Endothelial cell of umbilical vein (primary cell): ENCODE measurements around the gene KCNK2. TPM values are rescaled to one million over a fixed set of nuclear protein-coding genes. Genes with fewer than 3 reads are reported as not detected.

Experiments used
- BruUV-seq: library from RNA; stranded (reverse); fragments of 400-500 nt; replicated peaks from 2 replicates; lab custom pipeline; 2021; lab: Mats Ljungman, UMichigan
- CTCF ChIA-PET: fragments of 300-600, 350-600 bp; sonication (Branson Sonifier 250); formaldehyde crosslinking; loops from one replicate; lab custom pipeline; 2021; ENCODE audit warnings: antibody characterized with exemption, inconsistent platforms; lab: Charles Lee
- POLR2A ChIA-PET: fragments of 300-600, 350-600 bp; sonication (Branson Sonifier 250); formaldehyde crosslinking; loops from one replicate; lab custom pipeline; 2021; ENCODE audit warnings: antibody characterized with exemption, inconsistent platforms; lab: Charles Lee
- DNase-seq: peaks from one replicate; pipeline ENCODE4 v3.0.0-alpha.2; 2011; ENCODE audit warnings: low read depth, low spot score
- FAIRE-seq: peaks from 2 replicates; lab custom pipeline; 2011; peaks lifted over from hg19 to GRCh38; lab: Jason Lieb, UNC
- H2AFZ ChIP-seq: 2 replicates; pipeline ENCODE4 v1.6.0; 2012; ENCODE audit warnings: low read depth, low read length, control low read depth, inconsistent platforms
- H3K27ac ChIP-seq: 2 replicates; pipeline ENCODE4 v1.5.1; 2011; ENCODE audit warnings: low read depth, mild to moderate bottlenecking, control low read depth, low read length, moderate library complexity; ENCODE audit not compliant: insufficient read depth
- H3K27me3 ChIP-seq, 2 experiments: 2 replicates each; pipeline versions ENCODE4 v1.6.0 to v1.6.1; 2011; ENCODE audit warnings: low read length in 2 of 2, mixed read lengths in 1 of 2; ENCODE audit not compliant: control insufficient read depth in 2 of 2, insufficient read depth in 2 of 2
- H3K36me3 ChIP-seq, 2 experiments: 2 replicates in 1 of 2; 3 replicates in 1 of 2; pipeline ENCODE4 v1.5.1; 2011; ENCODE audit warnings: low read length in 2 of 2, mild to moderate bottlenecking in 1 of 2, moderate library complexity in 1 of 2; ENCODE audit not compliant: control insufficient read depth in 2 of 2, insufficient read depth in 2 of 2; ENCODE audit errors: extremely low read depth in 1 of 2
- H3K4me1 ChIP-seq: 3 replicates; pipeline ENCODE4 v1.5.1; 2011; ENCODE audit warnings: mild to moderate bottlenecking, low read length; ENCODE audit not compliant: control insufficient read depth, insufficient read depth; ENCODE audit errors: extremely low read depth
- H3K4me2 ChIP-seq: 2 replicates; pipeline ENCODE4 v1.6.1; 2011; ENCODE audit warnings: low read length, control low read depth, mixed read lengths; ENCODE audit not compliant: insufficient read depth
- H3K4me3 ChIP-seq, 3 experiments: fragments of 200-600 bp in 1 of 3; sonication (generic), shearing (Covaris generic) in 1 of 3; replicated peaks in 1 of 3; 2 replicates each; pipeline ENCODE4 v1.5.1; 2011 to 2016; ENCODE audit warnings: control low read depth in 3 of 3, low read length in 3 of 3, mild to moderate bottlenecking in 2 of 3, inconsistent platforms in 1 of 3, low read depth in 1 of 3, moderate library complexity in 1 of 3; ENCODE audit not compliant: insufficient read depth in 1 of 3
- H3K79me2 ChIP-seq: 2 replicates; pipeline ENCODE4 v1.6.0; 2012; ENCODE audit warnings: low read length, inconsistent platforms; ENCODE audit not compliant: control insufficient read depth, insufficient read depth
- H3K9ac ChIP-seq: replicated peaks from 2 replicates; pipeline ENCODE3; 2011; ENCODE audit warnings: low read length, control low read depth; ENCODE audit not compliant: insufficient read depth; ENCODE audit errors: extremely low read depth
- H3K9me1 ChIP-seq: replicated peaks from 3 replicates; pipeline ENCODE4 v1.6.0; 2011; ENCODE audit warnings: mild to moderate bottlenecking, low read length; ENCODE audit not compliant: control insufficient read depth, insufficient read depth; ENCODE audit errors: extremely low read depth
- H3K9me3 ChIP-seq: replicated peaks from 2 replicates; pipeline ENCODE4 v1.5.1; 2012; ENCODE audit warnings: low read length, inconsistent platforms; ENCODE audit not compliant: control insufficient read depth, insufficient read depth
- H4K20me1 ChIP-seq: replicated peaks from 2 replicates; pipeline ENCODE3; 2011; ENCODE audit warnings: mild to moderate bottlenecking, low read length; ENCODE audit not compliant: control insufficient read depth, insufficient read depth; ENCODE audit errors: extremely low read depth
- EZH2 ChIP-seq: IDR thresholded peaks from 2 replicates; pipeline ENCODE4 v1.6.1; 2012; ENCODE audit warnings: borderline replicate concordance, low read depth, mild to moderate bottlenecking, moderate library complexity, low read length, inconsistent platforms; ENCODE audit not compliant: severe bottlenecking
- FOS ChIP-seq: IDR thresholded peaks from 2 replicates; pipeline ENCODE4 v1.6.1; 2011; ENCODE audit warnings: mild to moderate bottlenecking, low read length, moderate library complexity, borderline replicate concordance; ENCODE audit not compliant: insufficient read depth
- GATA2 ChIP-seq: IDR thresholded peaks from 2 replicates; pipeline ENCODE4 v1.7.0; 2011; ENCODE audit warnings: low read depth, mild to moderate bottlenecking, moderate library complexity, mixed read lengths, low read length; ENCODE audit not compliant: insufficient read length, insufficient read depth
- JUN ChIP-seq: IDR thresholded peaks from 2 replicates; pipeline ENCODE4 v1.6.1; 2011; ENCODE audit warnings: borderline replicate concordance, low read depth; ENCODE audit not compliant: insufficient read length, insufficient read depth
- MYC ChIP-seq: IDR thresholded peaks from one replicate; pipeline ENCODE4 v1.6.1; 2011; ENCODE audit warnings: mild to moderate bottlenecking, low read depth, low read length
- POLR2A ChIP-seq: IDR thresholded peaks from 2 replicates; pipeline ENCODE4 v1.6.1; 2012; ENCODE audit warnings: low read depth, mild to moderate bottlenecking, control low read depth, low read length
- POLR2AphosphoS5 ChIP-seq: IDR thresholded peaks from 2 replicates; pipeline ENCODE4 v1.6.1; 2012; ENCODE audit warnings: low read depth, mild to moderate bottlenecking, control low read depth, low read length, moderate library complexity; ENCODE audit not compliant: insufficient read depth
- dilution Hi-C: fragments of 300-500 bp; cut with MboI; formaldehyde crosslinking; loops from one replicate; pipeline ENCODE4 v1.15.0; 2019; ENCODE audit warnings: low sequenced_read_pairs; ENCODE audit not compliant: extremely low pct_ligation_motif_present
- intact Hi-C: fragments of 100-400 bp; cut with micrococcal nuclease; formaldehyde crosslinking; loops from one replicate; pipeline ENCODE4 v1.10.0; 2022
- polyA plus RNA-seq, 4 experiments: library from polyadenylated mRNA; depleted of rRNA in 3 of 4; stranded (reverse) in 3 of 4; unstranded in 1 of 4; fragments of >200 nt; gene quantifications; 2 replicates each; pipeline versions ENCODE4 v1.2.1 to v1.2.3, GENCODE V29; 2011 to 2012; ENCODE audit warnings: missing spikeins in 1 of 4
- total RNA-seq: library from RNA; stranded (reverse); gene quantifications from 2 replicates; pipeline ENCODE4 v1.2.3, GENCODE V29; 2021
- TF ChIP-seq, protein P1 (sequence below): IDR thresholded peaks from 2 replicates; pipeline ENCODE4 v1.6.1; 2011; ENCODE audit not compliant: insufficient read depth, insufficient read length
- TF ChIP-seq, protein P2 (sequence below), 2 donors: IDR thresholded peaks; 1 replicate in 1 of 2; 2 replicates in 1 of 2; pipeline ENCODE4 v1.5.1; 2011; ENCODE audit warnings: low read length in 2 of 2, mild to moderate bottlenecking in 2 of 2, moderate library complexity in 2 of 2, control low read depth in 1 of 2, inconsistent platforms in 1 of 2, low read depth in 1 of 2; ENCODE audit not compliant: insufficient read depth in 1 of 2; ENCODE audit errors: extremely low read depth in 1 of 2

KCNK2 gene
- total and polyA plus RNA-seq, 2 donors (not counting 3 experiments of a cell fraction or from before 2014, with no cell fraction given), result 0.08 to 0.46 TPM

DNA sequence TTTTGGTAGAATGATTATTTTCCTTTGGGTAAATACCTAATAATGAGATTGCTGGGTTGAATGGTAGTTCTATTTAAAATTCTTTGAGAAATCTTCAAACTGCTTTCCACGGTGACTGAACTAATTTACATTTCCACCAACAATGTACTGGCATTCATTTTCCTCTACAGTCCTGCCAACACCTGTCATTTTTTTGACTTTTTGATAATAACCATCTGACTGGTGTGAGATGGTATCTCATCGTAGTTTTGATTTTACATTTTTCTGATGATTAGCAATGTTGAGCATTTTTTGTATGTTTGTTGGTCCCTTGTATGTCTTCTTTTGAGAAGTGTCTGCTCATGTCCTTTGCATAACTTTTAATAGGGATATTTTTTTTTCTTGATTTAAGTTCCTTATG lies 23.5 kb downstream of the KCNK2 start:
- no peaks in the 10 kb centered on the region for H3K79me2 ChIP-seq
- CTCF ChIA-PET, result no interaction called here

DNA sequence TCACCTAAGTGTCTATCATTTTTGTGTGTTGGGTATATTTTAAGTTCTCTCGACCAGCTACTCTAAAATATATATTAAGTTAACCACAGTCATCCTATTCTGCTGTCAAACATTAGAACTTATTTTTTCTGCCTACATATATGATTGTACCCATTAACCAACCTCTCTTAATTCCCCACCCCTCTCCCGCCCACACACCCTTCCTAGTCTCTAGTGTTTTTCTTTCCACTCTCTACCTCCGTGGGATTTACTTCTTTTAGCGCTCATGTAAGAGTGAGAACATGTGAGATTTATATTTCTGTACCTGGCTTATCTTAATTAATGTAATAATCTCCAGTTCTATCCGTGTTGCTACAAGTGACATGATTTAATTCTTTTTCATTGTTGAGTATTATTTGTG lies 26.6 kb downstream of the KCNK2 start:
- Histone ChIP-seq H3K9me3 (no peaks in the 10 kb centered on the region), H3K36me3 (no peaks in the 10 kb centered on the region), H4K20me1 (no peaks in the 10 kb centered on the region), H3K79me2 (no peaks in the 10 kb centered on the region), H3K4me3 (no peak overlapping the region), H3K27me3 (no peaks in the 10 kb centered on the region), H3K4me2 (no peak overlapping the region), H3K27ac (no peak overlapping the region), H2AFZ (no peak overlapping the region), H3K9ac (no peak overlapping the region), H3K9me1 (no peaks in the 10 kb centered on the region), H3K4me1 (peaks cover 9% of the 10 kb centered on the region)
- POLR2A ChIA-PET, result no interaction called here
- no peak for DNase-seq
- CTCF ChIA-PET, result no interaction called here
- BruUV-seq, result no TSS peak
- intact Hi-C loops (no loop called here), dilution Hi-C loops (no loop called here)
- no peak for FAIRE-seq
- TF ChIP-seq EZH2 (no peak), POLR2AphosphoS5 (no peak), POLR2A (no peak), GATA2 (no peak), JUN (no peak), FOS (no peak), MYC (no peak)
- TF ChIP-seq, protein P1, sequence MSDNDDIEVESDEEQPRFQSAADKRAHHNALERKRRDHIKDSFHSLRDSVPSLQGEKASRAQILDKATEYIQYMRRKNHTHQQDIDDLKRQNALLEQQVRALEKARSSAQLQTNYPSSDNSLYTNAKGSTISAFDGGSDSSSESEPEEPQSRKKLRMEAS, result no peak
- TF ChIP-seq, protein P2, sequence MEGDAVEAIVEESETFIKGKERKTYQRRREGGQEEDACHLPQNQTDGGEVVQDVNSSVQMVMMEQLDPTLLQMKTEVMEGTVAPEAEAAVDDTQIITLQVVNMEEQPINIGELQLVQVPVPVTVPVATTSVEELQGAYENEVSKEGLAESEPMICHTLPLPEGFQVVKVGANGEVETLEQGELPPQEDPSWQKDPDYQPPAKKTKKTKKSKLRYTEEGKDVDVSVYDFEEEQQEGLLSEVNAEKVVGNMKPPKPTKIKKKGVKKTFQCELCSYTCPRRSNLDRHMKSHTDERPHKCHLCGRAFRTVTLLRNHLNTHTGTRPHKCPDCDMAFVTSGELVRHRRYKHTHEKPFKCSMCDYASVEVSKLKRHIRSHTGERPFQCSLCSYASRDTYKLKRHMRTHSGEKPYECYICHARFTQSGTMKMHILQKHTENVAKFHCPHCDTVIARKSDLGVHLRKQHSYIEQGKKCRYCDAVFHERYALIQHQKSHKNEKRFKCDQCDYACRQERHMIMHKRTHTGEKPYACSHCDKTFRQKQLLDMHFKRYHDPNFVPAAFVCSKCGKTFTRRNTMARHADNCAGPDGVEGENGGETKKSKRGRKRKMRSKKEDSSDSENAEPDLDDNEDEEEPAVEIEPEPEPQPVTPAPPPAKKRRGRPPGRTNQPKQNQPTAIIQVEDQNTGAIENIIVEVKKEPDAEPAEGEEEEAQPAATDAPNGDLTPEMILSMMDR (IDR thresholded peaks at IDR 0.05; ENCODE audit: extremely low read depth in 1 of 2, insufficient read depth in 1 of 2, low read depth in 1 of 2, low read length in 2 of 2), result no peak

More for the DNA sequence above, 23.5 kb downstream of the KCNK2 start:
- FAIRE-seq (no peak), DNase-seq (no peak)
- Histone ChIP-seq H3K9ac (no peak overlapping the region), H3K27me3 (peaks cover 0 to 2% of the 10 kb centered on the region in 2 experiments), H3K9me3 (no peaks in the 10 kb centered on the region), H4K20me1 (no peaks in the 10 kb centered on the region), H3K4me2 (no peak overlapping the region), H3K4me1 (no peaks in the 10 kb centered on the region), H3K27ac (no peak overlapping the region), H3K36me3 (no peaks in the 10 kb centered on the region), H2AFZ (no peak overlapping the region), H3K4me3 (no peak overlapping the region), H3K9me1 (no peaks in the 10 kb centered on the region)
- dilution Hi-C loops, result no loop called here
- BruUV-seq, result no TSS peak
- POLR2A ChIA-PET, result no interaction called here
- TF ChIP-seq JUN, result no peak
- no peak for TF ChIP-seq FOS
- no peak for TF ChIP-seq POLR2A
- TF ChIP-seq, protein P1, result no peak
- TF ChIP-seq POLR2AphosphoS5, result no peak
- no peak for TF ChIP-seq GATA2
- TF ChIP-seq MYC, result no peak
- intact Hi-C loops, result no loop called here
